GM18520 (cell line): ENCODE data around the gene ACBD6.

Source experiments
- ATAC-seq: cut with Tn5 transposase; IDR thresholded peaks from one replicate; pipeline ENCODE4 v1.9.1; 2021; ENCODE audit not compliant: unreplicated experiment

ACBD6 gene

GRCh38 chr1:180272395-180272794, 230.0 kb downstream of the ACBD6 start:
- no peak for ATAC-seq

GRCh38 chr1:180271272-180272255, 230.8 kb downstream of the ACBD6 start:
- no peak for ATAC-seq

DNA sequence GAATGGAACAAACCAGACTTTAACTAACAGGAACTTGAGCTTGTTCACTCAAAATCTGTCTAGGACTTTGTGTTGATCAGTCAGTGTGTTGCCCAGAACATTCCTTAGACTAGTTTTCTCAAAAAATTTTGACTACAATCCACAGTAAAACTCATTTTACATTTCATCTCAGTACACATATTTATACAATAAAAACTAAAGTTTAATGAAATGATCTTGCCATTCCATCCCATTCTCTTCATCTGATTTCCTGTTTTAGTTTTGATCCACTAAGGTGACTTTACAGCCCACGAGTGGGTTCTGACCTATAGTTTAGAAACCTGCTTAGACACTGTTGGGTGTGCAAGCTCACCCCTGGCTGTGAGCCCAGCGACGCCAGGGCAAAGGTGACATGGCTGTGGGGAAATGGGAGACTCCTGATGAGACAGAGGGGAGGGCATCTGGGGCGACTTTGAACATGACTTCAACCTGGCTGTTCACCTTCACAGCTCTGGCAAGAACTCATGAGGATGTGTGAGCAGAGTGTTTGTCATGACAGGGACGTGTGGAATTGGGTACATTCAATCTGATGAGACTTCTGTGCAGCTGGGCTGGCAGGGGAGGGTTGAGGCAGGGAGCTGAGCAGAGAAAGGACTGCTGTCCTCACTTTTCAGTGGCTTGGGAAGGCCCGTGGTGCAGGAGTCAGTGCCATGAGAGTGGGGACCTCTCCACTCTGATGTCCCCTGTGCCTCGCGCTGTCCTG, 231.7 kb downstream of the ACBD6 start:
- no peak for ATAC-seq

DNA sequence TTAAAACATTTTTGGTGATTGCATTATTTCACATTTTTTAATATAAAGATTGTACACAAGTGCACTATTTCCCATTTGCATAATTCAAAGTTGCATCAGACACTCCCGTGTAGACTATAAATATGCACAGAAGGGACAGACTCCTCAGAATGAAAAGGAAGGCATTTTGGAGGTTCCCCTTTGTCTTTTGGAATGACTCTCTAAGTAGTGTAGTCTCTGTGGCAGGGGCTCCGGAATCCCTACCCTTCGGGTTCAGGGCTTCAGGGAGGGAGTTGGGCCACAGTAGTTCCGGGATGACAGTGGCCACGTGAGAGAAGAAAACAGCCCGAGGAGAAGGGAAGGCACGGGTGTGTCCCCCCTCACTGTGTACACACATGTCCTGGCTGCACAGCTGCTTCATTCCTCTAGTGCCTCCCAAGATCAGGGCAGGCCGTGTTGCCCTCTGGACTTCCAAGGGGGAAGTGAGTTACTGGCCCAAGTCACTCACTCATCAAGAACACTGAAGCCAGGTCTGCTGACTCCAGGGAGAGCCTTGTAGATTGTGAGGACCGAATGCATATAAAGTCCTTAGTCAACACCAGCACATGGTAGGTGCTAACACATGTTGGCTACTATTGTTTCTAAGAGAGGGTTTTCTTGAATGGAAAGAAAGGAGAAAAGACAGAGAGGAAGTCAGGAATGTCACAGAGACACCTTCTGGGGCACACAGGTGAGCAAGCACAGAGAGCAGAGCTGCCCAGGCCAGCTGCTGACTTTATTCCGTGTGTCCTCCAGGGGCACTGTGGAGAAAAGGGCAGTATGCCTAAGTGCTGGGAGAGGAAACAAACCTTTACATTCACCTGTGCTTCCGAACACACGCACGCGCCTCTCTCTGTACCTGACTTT, 232.5 kb downstream of the ACBD6 start:
- ATAC-seq, result no peak

DNA sequence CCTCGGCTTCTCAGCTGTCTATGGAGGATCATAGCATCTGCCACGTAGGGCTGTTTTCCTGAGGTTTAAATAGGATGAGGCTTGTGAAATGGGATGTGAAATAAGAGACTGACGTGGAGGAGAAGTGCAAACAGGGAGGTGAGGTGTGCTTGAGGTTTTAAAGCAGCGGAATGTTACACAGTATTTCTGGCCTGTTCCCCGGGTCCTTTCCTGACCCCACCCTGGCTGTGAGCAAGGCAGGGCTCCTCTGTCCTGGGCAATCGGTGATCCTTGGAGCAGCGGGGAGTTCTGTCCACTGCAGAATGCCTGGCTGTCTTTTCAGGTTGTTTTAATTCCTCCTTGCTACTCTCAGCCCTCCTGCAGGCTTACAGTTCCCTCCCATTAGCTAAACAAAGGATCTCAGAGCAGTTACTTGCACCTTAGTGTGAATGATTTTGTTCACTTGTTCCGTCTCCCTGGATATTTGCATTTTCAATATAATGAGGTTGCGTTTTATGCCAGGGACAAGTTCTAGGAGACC, 233.8 kb downstream of the ACBD6 start:
- ATAC-seq, result no peak

GRCh38 chr1:180267761-180268555, 234.4 kb downstream of the ACBD6 start:
- no peak for ATAC-seq

- no peak for ATAC-seq
Measured at GRCh38 chr1:180267211-180267561, 235.2 kb downstream of the ACBD6 start.

- no peak for ATAC-seq
Measured at GRCh38 chr1:180266275-180267210, 235.8 kb downstream of the ACBD6 start.

DNA sequence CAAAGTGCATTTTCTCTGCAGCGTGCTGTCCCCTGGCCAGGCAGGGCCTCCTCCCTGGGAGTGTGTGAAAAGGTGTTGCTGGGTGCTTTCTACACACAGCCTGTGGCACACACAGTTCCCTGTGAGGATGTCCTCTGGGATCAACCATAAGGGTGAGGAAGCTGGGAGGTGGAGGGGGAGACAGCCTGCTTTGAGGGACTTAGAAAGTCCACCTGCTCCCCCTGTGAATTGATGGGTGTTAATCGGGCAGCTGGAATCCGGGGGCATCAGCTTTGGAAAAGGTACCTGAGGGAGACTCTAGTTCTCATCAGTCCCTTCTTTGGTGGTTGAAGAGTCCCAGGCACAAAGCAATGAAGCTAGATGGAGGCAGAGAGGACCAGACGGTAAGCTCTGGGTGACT, 236.5 kb downstream of the ACBD6 start:
- no peak for ATAC-seq

GRCh38 chr1:180265201-180265600, 237.2 kb downstream of the ACBD6 start:
- no peak for ATAC-seq

GRCh38 chr1:180264595-180264994, 237.8 kb downstream of the ACBD6 start:
- ATAC-seq, result no peak

DNA sequence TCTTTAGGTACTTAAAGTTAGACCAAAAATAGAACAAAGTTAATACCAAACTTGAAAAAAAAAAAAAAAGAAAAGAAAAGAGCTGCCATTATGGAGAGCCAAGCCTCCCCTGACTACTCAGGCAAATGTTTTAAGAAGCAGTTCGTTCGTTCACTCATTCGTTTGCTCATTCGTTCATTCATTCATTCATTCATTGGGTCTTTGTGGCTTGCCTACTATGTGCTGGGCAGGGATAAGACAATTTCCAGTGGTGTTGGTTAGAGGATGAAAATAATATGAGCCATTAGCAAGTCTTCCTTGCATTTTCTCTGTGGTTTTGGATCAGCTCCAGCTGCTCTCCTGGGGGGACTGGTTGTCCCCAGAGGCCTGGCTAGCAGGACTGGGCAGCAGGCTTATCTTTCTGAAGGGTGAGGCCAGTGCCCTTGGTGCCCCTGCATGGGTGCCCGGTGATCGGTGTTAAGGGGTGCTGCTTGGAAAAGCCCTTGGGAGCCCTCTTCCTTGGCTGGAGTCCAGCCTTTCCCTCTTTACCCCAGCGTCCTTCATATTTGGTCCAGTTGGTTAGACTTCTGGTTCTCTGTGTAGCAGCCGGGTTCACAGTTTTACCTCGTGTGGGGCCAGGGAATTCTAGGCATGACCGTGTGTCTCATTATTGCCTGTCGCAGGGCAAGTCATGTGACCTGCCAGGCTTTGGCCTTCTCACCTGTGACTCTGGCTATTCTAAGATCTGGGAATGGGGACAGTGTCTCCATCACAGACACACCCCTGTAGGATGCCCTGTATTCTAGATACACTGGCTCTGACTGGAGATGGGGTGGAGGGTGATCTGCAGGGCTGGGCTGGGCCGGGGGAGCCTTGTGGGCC, 239.5 kb downstream of the ACBD6 start:
- no peak for ATAC-seq

GRCh38 chr1:180261524-180262155, 240.7 kb downstream of the ACBD6 start:
- no peak for ATAC-seq

DNA sequence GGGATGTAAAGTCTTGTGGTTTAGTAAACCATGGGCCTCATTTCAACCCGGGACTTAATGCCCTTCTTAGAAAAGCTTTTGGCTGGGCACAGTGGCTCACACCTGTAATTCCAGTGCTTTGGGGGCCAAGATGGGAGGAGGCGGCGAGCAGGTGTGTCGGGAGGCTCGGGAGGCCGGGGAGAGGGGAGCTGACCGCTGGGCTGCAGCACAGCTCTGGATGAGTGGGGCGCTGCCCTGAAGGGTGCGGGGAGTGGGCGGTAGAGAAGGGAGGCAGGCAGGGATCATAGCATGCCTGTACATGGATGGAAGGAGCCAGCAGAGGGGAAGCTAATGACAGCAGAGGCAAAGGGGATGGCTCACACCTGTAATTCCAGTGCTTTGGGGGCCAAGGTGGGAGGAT, 241.3 kb downstream of the ACBD6 start:
- ATAC-seq, result no peak

- ATAC-seq, result no peak
Measured at GRCh38 chr1:180260541-180260940, 241.8 kb downstream of the ACBD6 start.

DNA sequence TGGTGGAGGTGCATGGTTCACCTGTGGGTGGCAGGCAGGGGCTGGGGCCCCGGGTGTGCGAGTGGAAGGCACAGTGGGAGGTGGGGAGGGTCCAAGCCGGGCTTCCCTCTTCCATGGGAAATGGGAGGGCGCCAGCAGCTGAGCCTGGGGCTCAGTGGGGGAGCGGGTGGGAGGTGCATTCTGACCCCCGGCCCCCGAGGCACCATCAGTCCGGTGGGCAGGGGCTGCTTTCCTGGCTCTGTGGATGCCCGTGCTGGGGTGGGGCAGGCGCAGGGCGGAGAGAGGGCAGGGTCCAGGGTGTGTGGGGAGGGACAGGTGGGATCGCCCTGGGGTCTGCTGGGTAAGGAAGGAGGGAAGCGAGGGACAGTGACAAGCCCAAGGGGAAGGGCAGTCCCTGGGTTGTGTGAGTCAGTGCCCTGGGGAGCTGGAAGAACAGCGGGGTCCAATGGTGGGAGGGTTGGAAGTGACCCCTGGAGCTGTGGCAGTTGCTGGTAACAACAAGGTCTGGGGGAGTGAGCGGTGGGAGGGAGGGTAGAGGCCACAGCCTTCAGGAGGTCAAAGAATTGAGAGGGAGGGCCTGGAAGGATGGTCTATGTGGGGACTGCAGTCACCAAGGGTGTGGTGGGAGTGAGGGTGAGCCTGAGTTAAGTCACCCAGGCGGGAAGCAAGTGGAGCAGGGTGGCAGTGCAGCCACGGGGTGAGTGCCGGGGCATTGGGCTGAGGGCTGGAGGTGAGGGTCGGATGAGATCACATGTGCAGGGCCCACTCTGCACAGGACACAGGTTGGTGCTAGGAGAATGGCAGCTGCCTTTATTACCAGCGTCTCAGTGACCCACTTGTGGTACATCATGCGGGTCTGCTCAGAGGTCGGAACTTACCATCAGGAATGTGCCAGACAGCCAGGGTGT, 242.7 kb downstream of the ACBD6 start:
- ATAC-seq, result no peak

DNA sequence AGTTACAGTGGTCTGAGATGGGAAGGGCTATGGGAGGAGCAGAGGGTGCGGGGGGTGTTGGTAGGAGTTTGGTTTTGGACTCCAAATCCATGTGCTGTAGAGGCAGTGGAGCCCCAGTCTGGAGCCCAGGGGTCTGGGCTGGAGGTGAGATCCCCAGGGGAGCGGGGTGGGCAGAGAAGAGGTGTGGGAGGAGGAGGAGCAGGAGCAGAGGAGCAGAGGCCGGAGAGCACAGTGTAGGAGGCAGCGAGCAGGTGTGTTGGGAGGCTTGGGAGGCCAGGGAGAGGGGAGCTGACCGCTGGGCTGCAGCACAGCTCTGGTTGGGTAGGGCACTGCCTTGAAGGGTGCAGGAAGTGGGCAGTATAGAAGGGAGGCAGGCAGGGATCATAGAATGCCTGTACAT, 243.4 kb downstream of the ACBD6 start:
- ATAC-seq, result no peak
